T-helper 17 cell (primary cell): ENCODE data around the gene SERPIND1. TPM values are rescaled to one million over a fixed set of nuclear protein-coding genes. Genes with fewer than 3 reads are reported as not detected.
"Not testable (repeated sequence)": the region's sequence is repeated elsewhere in the genome, so short reads cannot be mapped to it uniquely, and the experiment has no call there.

ENCODE experiments used
- ATAC-seq: fragments of 150-1000 bp; cut with Tn5 transposase; 2 replicates; pipeline ENCODE4 v1.10.0; 2021; ENCODE audit warnings: mild to moderate bottlenecking, moderate library complexity
- DNase-seq, 3 donors: peaks; one replicate each; pipeline versions ENCODE4 v3.0.0 to v3.0.0-alpha.2; 2020 to 2021
- H3K9me3 ChIP-seq: one replicate; pipeline ENCODE4 v1.7.0; 2013; ENCODE audit warnings: low read length, mild to moderate bottlenecking; ENCODE audit not compliant: control insufficient read depth, poor library complexity, severe bottlenecking
- H3K27ac Mint-ChIP-seq: one replicate; pipeline ENCODE4 v1.8.0; 2022; ENCODE audit warnings: mild to moderate bottlenecking, moderate library complexity, mixed read lengths
- H3K27me3 Mint-ChIP-seq: one replicate; pipeline ENCODE4 v1.8.0; 2022; ENCODE audit warnings: mixed read lengths
- H3K36me3 Mint-ChIP-seq: one replicate; pipeline ENCODE4 v1.8.0; 2022; ENCODE audit warnings: low read depth, mixed read lengths
- H3K4me1 Mint-ChIP-seq: one replicate; pipeline ENCODE4 v1.8.0; 2022; ENCODE audit warnings: mild to moderate bottlenecking, mixed read lengths
- H3K4me3 Mint-ChIP-seq: one replicate; pipeline ENCODE4 v1.8.0; 2022; ENCODE audit warnings: mild to moderate bottlenecking, moderate library complexity, mixed read lengths
- total RNA-seq, 4 donors: library from RNA in 2 of 4; stranded (reverse) in 2 of 4; gene quantifications; one replicate each; pipeline ENCODE4 v1.2.3 and lab custom pipeline; 2022 to 2026

SERPIND1 gene
- total RNA-seq, 2 donors from 2014 or later = not detected

GRCh38 chr22:20826373-20827152 lies 52.6 kb downstream of the SERPIND1 start:
- H3K36me3 Mint-ChIP-seq, DNase-seq, H3K27me3 Mint-ChIP-seq, H3K27ac Mint-ChIP-seq, H3K4me3 Mint-ChIP-seq, ATAC-seq, H3K4me1 Mint-ChIP-seq, H3K9me3 ChIP-seq: not testable (repeated sequence)

GRCh38 chr22:20829491-20830134 lies 55.7 kb downstream of the SERPIND1 start:
- ATAC-seq = no peak
- no peaks in the 10 kb centered on the region for H3K9me3 ChIP-seq
- no peak for DNase-seq
- Mint-ChIP-seq H3K4me1 (peaks cover 2% of the 10 kb centered on the region), H3K27ac (no peak overlapping the region), H3K27me3 (no peaks in the 10 kb centered on the region), H3K4me3 (no peak overlapping the region), H3K36me3 (peaks cover 13% of the 10 kb centered on the region)

GRCh38 chr22:20833225-20833665 lies 59.3 kb downstream of the SERPIND1 start:
- no peaks in the 10 kb centered on the region for H3K27me3 Mint-ChIP-seq
- no peak overlapping the region for H3K4me3 Mint-ChIP-seq
- DNase-seq (no peak), ATAC-seq (no peak)
- H3K9me3 ChIP-seq = no peaks in the 10 kb centered on the region
- H3K4me1 Mint-ChIP-seq = peaks cover 4% of the 10 kb centered on the region
- H3K27ac Mint-ChIP-seq = no peak overlapping the region
- peaks cover 13% of the 10 kb centered on the region for H3K36me3 Mint-ChIP-seq

- Mint-ChIP-seq H3K27me3 (no peaks in the 10 kb centered on the region), H3K4me3 (no peak overlapping the region), H3K4me1 (peaks cover 11% of the 10 kb centered on the region), H3K36me3 (peaks cover 13% of the 10 kb centered on the region), H3K27ac (no peak overlapping the region)
- H3K9me3 ChIP-seq = no peaks in the 10 kb centered on the region
- ATAC-seq = no peak
- no peak for DNase-seq
Observed at GRCh38 chr22:20834206-20834605, 60.3 kb downstream of the SERPIND1 start.

- no peaks in the 10 kb centered on the region for H3K9me3 ChIP-seq
- peaks cover 11% of the 10 kb centered on the region for H3K36me3 Mint-ChIP-seq
- no peak for ATAC-seq
Observed at GRCh38 chr22:20834725-20835124, 60.8 kb downstream of the SERPIND1 start.

More at GRCh38 chr22:20834725-20835124, 60.8 kb downstream of the SERPIND1 start:
- no peak for DNase-seq
- peak overlapping the region; percentile 45 for H3K27ac Mint-ChIP-seq
- H3K27me3 Mint-ChIP-seq = no peaks in the 10 kb centered on the region
- H3K4me1 Mint-ChIP-seq = peaks cover 13% of the 10 kb centered on the region
- no peak overlapping the region for H3K4me3 Mint-ChIP-seq

Other genes starting within 250 kb of the SERPIND1 start
- 100 to 1,000 TPM; 159 to 160 TPM for gene PI4KA, start 84.7 kb downstream of the SERPIND1 start, total RNA-seq
- gene SNAP29, start 84.9 kb downstream of the SERPIND1 start, total RNA-seq = 10 to 100 TPM; 18.9 to 25.4 TPM
- 10 to 100 TPM; 40.0 to 57.0 TPM for gene CRKL, start 143.3 kb downstream of the SERPIND1 start, total RNA-seq
- 1 to 10 TPM in 1 of 2 donors, under 1 TPM in 1; 0.34 to 1.2 TPM for gene AIFM3, start 193.1 kb downstream of the SERPIND1 start, total RNA-seq
- gene LZTR1, start 208.2 kb downstream of the SERPIND1 start, total RNA-seq = 10 to 100 TPM; 49.4 to 59.3 TPM
- gene THAP7, start 228.0 kb downstream of the SERPIND1 start, total RNA-seq = 10 to 100 TPM; 41.5 to 55.6 TPM
- 1 to 10 TPM in 1 of 2 donors, under 1 TPM in 1; 0.39 to 1.0 TPM for gene P2RX6, start 241.1 kb downstream of the SERPIND1 start, total RNA-seq